Endothelial cell of umbilical vein (primary cell): ENCODE measurements around the gene SH3BGRL2. TPM values are rescaled to one million over a fixed set of nuclear protein-coding genes. Genes with fewer than 3 reads are reported as not detected.

ENCODE experiments used
- BruUV-seq: library from RNA; stranded (reverse); fragments of 400-500 nt; replicated peaks from 2 replicates; lab custom pipeline; 2021; lab: Mats Ljungman, UMichigan
- CTCF ChIA-PET: fragments of 300-600, 350-600 bp; sonication (Branson Sonifier 250); formaldehyde crosslinking; loops from one replicate; lab custom pipeline; 2021; ENCODE audit warnings: antibody characterized with exemption, inconsistent platforms; lab: Charles Lee
- POLR2A ChIA-PET: fragments of 300-600, 350-600 bp; sonication (Branson Sonifier 250); formaldehyde crosslinking; loops from one replicate; lab custom pipeline; 2021; ENCODE audit warnings: antibody characterized with exemption, inconsistent platforms; lab: Charles Lee
- DNase-seq: peaks from one replicate; pipeline ENCODE4 v3.0.0-alpha.2; 2011; ENCODE audit warnings: low read depth, low spot score
- FAIRE-seq: peaks from 2 replicates; lab custom pipeline; 2011; peaks lifted over from hg19 to GRCh38; lab: Jason Lieb, UNC
- H2AFZ ChIP-seq: 2 replicates; pipeline ENCODE4 v1.6.0; 2012; ENCODE audit warnings: low read depth, low read length, control low read depth, inconsistent platforms
- H3K27ac ChIP-seq: 2 replicates; pipeline ENCODE4 v1.5.1; 2011; ENCODE audit warnings: low read depth, mild to moderate bottlenecking, control low read depth, low read length, moderate library complexity; ENCODE audit not compliant: insufficient read depth
- H3K27me3 ChIP-seq, 2 experiments: 2 replicates each; pipeline versions ENCODE4 v1.6.0 to v1.6.1; 2011; ENCODE audit warnings: low read length in 2 of 2, mixed read lengths in 1 of 2; ENCODE audit not compliant: control insufficient read depth in 2 of 2, insufficient read depth in 2 of 2
- H3K36me3 ChIP-seq, 2 experiments: 2 replicates in 1 of 2; 3 replicates in 1 of 2; pipeline ENCODE4 v1.5.1; 2011; ENCODE audit warnings: low read length in 2 of 2, mild to moderate bottlenecking in 1 of 2, moderate library complexity in 1 of 2; ENCODE audit not compliant: control insufficient read depth in 2 of 2, insufficient read depth in 2 of 2; ENCODE audit errors: extremely low read depth in 1 of 2
- H3K4me1 ChIP-seq: 3 replicates; pipeline ENCODE4 v1.5.1; 2011; ENCODE audit warnings: mild to moderate bottlenecking, low read length; ENCODE audit not compliant: control insufficient read depth, insufficient read depth; ENCODE audit errors: extremely low read depth
- H3K4me2 ChIP-seq: 2 replicates; pipeline ENCODE4 v1.6.1; 2011; ENCODE audit warnings: low read length, control low read depth, mixed read lengths; ENCODE audit not compliant: insufficient read depth
- H3K4me3 ChIP-seq, 3 experiments: fragments of 200-600 bp in 1 of 3; sonication (generic), shearing (Covaris generic) in 1 of 3; replicated peaks in 1 of 3; 2 replicates each; pipeline ENCODE4 v1.5.1; 2011 to 2016; ENCODE audit warnings: control low read depth in 3 of 3, low read length in 3 of 3, mild to moderate bottlenecking in 2 of 3, inconsistent platforms in 1 of 3, low read depth in 1 of 3, moderate library complexity in 1 of 3; ENCODE audit not compliant: insufficient read depth in 1 of 3
- H3K79me2 ChIP-seq: 2 replicates; pipeline ENCODE4 v1.6.0; 2012; ENCODE audit warnings: low read length, inconsistent platforms; ENCODE audit not compliant: control insufficient read depth, insufficient read depth
- H3K9ac ChIP-seq: replicated peaks from 2 replicates; pipeline ENCODE3; 2011; ENCODE audit warnings: low read length, control low read depth; ENCODE audit not compliant: insufficient read depth; ENCODE audit errors: extremely low read depth
- H3K9me1 ChIP-seq: replicated peaks from 3 replicates; pipeline ENCODE4 v1.6.0; 2011; ENCODE audit warnings: mild to moderate bottlenecking, low read length; ENCODE audit not compliant: control insufficient read depth, insufficient read depth; ENCODE audit errors: extremely low read depth
- H3K9me3 ChIP-seq: replicated peaks from 2 replicates; pipeline ENCODE4 v1.5.1; 2012; ENCODE audit warnings: low read length, inconsistent platforms; ENCODE audit not compliant: control insufficient read depth, insufficient read depth
- H4K20me1 ChIP-seq: replicated peaks from 2 replicates; pipeline ENCODE3; 2011; ENCODE audit warnings: mild to moderate bottlenecking, low read length; ENCODE audit not compliant: control insufficient read depth, insufficient read depth; ENCODE audit errors: extremely low read depth
- EZH2 ChIP-seq: IDR thresholded peaks from 2 replicates; pipeline ENCODE4 v1.6.1; 2012; ENCODE audit warnings: borderline replicate concordance, low read depth, mild to moderate bottlenecking, moderate library complexity, low read length, inconsistent platforms; ENCODE audit not compliant: severe bottlenecking
- FOS ChIP-seq: IDR thresholded peaks from 2 replicates; pipeline ENCODE4 v1.6.1; 2011; ENCODE audit warnings: mild to moderate bottlenecking, low read length, moderate library complexity, borderline replicate concordance; ENCODE audit not compliant: insufficient read depth
- GATA2 ChIP-seq: IDR thresholded peaks from 2 replicates; pipeline ENCODE4 v1.7.0; 2011; ENCODE audit warnings: low read depth, mild to moderate bottlenecking, moderate library complexity, mixed read lengths, low read length; ENCODE audit not compliant: insufficient read length, insufficient read depth
- JUN ChIP-seq: IDR thresholded peaks from 2 replicates; pipeline ENCODE4 v1.6.1; 2011; ENCODE audit warnings: borderline replicate concordance, low read depth; ENCODE audit not compliant: insufficient read length, insufficient read depth
- MYC ChIP-seq: IDR thresholded peaks from one replicate; pipeline ENCODE4 v1.6.1; 2011; ENCODE audit warnings: mild to moderate bottlenecking, low read depth, low read length
- POLR2A ChIP-seq: IDR thresholded peaks from 2 replicates; pipeline ENCODE4 v1.6.1; 2012; ENCODE audit warnings: low read depth, mild to moderate bottlenecking, control low read depth, low read length
- POLR2AphosphoS5 ChIP-seq: IDR thresholded peaks from 2 replicates; pipeline ENCODE4 v1.6.1; 2012; ENCODE audit warnings: low read depth, mild to moderate bottlenecking, control low read depth, low read length, moderate library complexity; ENCODE audit not compliant: insufficient read depth
- dilution Hi-C: fragments of 300-500 bp; cut with MboI; formaldehyde crosslinking; loops from one replicate; pipeline ENCODE4 v1.15.0; 2019; ENCODE audit warnings: low sequenced_read_pairs; ENCODE audit not compliant: extremely low pct_ligation_motif_present
- intact Hi-C: fragments of 100-400 bp; cut with micrococcal nuclease; formaldehyde crosslinking; loops from one replicate; pipeline ENCODE4 v1.10.0; 2022
- polyA plus RNA-seq, 4 experiments: library from polyadenylated mRNA; depleted of rRNA in 3 of 4; stranded (reverse) in 3 of 4; unstranded in 1 of 4; fragments of >200 nt; gene quantifications; 2 replicates each; pipeline versions ENCODE4 v1.2.1 to v1.2.3, GENCODE V29; 2011 to 2012; ENCODE audit warnings: missing spikeins in 1 of 4
- total RNA-seq: library from RNA; stranded (reverse); gene quantifications from 2 replicates; pipeline ENCODE4 v1.2.3, GENCODE V29; 2021
- TF ChIP-seq, protein P1 (sequence below): IDR thresholded peaks from 2 replicates; pipeline ENCODE4 v1.6.1; 2011; ENCODE audit not compliant: insufficient read depth, insufficient read length
- TF ChIP-seq, protein P2 (sequence below), 2 donors: IDR thresholded peaks; 1 replicate in 1 of 2; 2 replicates in 1 of 2; pipeline ENCODE4 v1.5.1; 2011; ENCODE audit warnings: low read length in 2 of 2, mild to moderate bottlenecking in 2 of 2, moderate library complexity in 2 of 2, control low read depth in 1 of 2, inconsistent platforms in 1 of 2, low read depth in 1 of 2; ENCODE audit not compliant: insufficient read depth in 1 of 2; ENCODE audit errors: extremely low read depth in 1 of 2

The SH3BGRL2 gene
- total and polyA plus RNA-seq, 2 donors (not counting 3 experiments of a cell fraction or from before 2014, with no cell fraction given), result 3.2 to 10.7 TPM

DNA sequence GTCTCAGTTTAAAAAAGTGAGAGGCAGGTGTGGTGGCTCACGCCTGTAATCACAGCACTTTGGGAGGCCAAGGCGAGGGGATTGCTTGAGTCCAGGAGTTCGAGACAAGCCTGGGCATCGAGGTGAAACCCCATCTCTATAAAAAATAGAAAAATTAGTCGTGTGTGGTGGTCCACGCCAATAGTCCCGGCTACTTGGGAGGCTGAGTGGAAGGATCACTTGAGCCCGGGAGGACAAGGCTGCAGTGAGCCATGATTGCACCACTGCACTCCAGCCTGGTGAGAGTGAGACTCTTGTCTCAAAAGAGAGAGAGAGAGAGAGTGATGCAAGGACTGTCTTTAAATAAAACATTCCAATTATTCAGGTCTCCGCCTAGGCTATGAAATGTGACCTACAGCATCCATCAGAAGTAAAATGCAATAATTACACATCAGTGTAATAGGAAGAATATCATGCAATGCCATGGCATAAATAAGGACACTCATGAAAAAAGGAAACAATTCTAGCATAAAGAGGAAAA lies 81.5 kb downstream of the SH3BGRL2 start:
- dilution Hi-C loops, result no loop called here
- intact Hi-C loops, result loop anchor here (1.0 to 5.0 kb wide), 6 partner anchors 78 to 634 kb away; partner anchors contain the start of genes HMGN3 and PHIP
- POLR2A ChIA-PET, result no interaction called here

More for the DNA sequence above, 81.5 kb downstream of the SH3BGRL2 start:
- Histone ChIP-seq H3K9me1 (no peaks in the 10 kb centered on the region), H3K4me3 (no peak overlapping the region), H3K9ac (no peak overlapping the region), H3K27ac (no peak overlapping the region), H3K79me2 (no peaks in the 10 kb centered on the region), H2AFZ (no peak overlapping the region), H3K27me3 (no peaks in the 10 kb centered on the region), H3K9me3 (no peaks in the 10 kb centered on the region), H4K20me1 (no peaks in the 10 kb centered on the region), H3K4me2 (no peak overlapping the region), H3K4me1 (no peaks in the 10 kb centered on the region), H3K36me3 (no peaks in the 10 kb centered on the region)
- no peak for TF ChIP-seq POLR2A
- TF ChIP-seq, protein P1, sequence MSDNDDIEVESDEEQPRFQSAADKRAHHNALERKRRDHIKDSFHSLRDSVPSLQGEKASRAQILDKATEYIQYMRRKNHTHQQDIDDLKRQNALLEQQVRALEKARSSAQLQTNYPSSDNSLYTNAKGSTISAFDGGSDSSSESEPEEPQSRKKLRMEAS, result no peak
- TF ChIP-seq JUN, result no peak
- TF ChIP-seq FOS, result no peak
- TF ChIP-seq EZH2, result no peak
- TF ChIP-seq POLR2AphosphoS5, result no peak
- TF ChIP-seq, protein P2, sequence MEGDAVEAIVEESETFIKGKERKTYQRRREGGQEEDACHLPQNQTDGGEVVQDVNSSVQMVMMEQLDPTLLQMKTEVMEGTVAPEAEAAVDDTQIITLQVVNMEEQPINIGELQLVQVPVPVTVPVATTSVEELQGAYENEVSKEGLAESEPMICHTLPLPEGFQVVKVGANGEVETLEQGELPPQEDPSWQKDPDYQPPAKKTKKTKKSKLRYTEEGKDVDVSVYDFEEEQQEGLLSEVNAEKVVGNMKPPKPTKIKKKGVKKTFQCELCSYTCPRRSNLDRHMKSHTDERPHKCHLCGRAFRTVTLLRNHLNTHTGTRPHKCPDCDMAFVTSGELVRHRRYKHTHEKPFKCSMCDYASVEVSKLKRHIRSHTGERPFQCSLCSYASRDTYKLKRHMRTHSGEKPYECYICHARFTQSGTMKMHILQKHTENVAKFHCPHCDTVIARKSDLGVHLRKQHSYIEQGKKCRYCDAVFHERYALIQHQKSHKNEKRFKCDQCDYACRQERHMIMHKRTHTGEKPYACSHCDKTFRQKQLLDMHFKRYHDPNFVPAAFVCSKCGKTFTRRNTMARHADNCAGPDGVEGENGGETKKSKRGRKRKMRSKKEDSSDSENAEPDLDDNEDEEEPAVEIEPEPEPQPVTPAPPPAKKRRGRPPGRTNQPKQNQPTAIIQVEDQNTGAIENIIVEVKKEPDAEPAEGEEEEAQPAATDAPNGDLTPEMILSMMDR (IDR thresholded peaks at IDR 0.05; ENCODE audit: extremely low read depth in 1 of 2, insufficient read depth in 1 of 2, low read depth in 1 of 2, low read length in 2 of 2), result no peak
- no peak for TF ChIP-seq GATA2
- TF ChIP-seq MYC, result no peak
- DNase-seq, result no peak
- no peak for FAIRE-seq
- CTCF ChIA-PET, result interaction anchor here (1.4 to 2.9 kb wide), 2 partner anchors 25 to 143 kb away, joined by 3 to 11 read pairs; no protein-coding TSS in a partner anchor
- BruUV-seq, result no TSS peak
